Keratinocyte (primary cell): ENCODE data around the gene ASTN2.

Experiments used
- EZH2 ChIP-seq: IDR thresholded peaks from one replicate; pipeline ENCODE4 v1.6.1; 2012; ENCODE audit warnings: inconsistent platforms, mild to moderate bottlenecking, low read length, moderate library complexity
- TF ChIP-seq, protein P1 (sequence below), 3 experiments: IDR thresholded peaks in 1 of 3; conservative IDR thresholded peaks in 1 of 3; optimal IDR thresholded peaks in 1 of 3; 2 replicates in 2 of 3; 3 replicates in 1 of 3; pipeline versions ENCODE3 to v1.5.1; 2011; ENCODE audit warnings: low read length in 3 of 3, mild to moderate bottlenecking in 3 of 3, moderate library complexity in 2 of 3, control low read depth in 1 of 3, inconsistent platforms in 1 of 3; ENCODE audit not compliant: insufficient read depth in 2 of 3; ENCODE audit errors: extremely low read depth in 1 of 3

DNA sequence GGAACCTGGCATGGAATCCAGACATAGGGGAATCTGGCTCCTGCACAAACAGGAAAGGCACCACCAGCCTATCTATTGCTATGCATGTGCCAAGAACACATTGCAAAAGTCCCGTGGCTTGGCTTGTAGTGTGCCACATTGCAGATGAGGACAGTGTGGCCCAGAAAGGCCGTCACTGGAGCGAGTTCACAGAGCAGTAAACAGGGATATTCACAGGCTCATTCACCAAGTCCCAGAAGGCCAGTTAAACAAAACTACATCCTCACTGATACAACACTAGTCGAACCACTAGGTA, 767.4 kb downstream of the ASTN2 start:
- TF ChIP-seq, protein P1, sequence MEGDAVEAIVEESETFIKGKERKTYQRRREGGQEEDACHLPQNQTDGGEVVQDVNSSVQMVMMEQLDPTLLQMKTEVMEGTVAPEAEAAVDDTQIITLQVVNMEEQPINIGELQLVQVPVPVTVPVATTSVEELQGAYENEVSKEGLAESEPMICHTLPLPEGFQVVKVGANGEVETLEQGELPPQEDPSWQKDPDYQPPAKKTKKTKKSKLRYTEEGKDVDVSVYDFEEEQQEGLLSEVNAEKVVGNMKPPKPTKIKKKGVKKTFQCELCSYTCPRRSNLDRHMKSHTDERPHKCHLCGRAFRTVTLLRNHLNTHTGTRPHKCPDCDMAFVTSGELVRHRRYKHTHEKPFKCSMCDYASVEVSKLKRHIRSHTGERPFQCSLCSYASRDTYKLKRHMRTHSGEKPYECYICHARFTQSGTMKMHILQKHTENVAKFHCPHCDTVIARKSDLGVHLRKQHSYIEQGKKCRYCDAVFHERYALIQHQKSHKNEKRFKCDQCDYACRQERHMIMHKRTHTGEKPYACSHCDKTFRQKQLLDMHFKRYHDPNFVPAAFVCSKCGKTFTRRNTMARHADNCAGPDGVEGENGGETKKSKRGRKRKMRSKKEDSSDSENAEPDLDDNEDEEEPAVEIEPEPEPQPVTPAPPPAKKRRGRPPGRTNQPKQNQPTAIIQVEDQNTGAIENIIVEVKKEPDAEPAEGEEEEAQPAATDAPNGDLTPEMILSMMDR (optimal IDR thresholded peaks at IDR 0.05 in 1 of 3, IDR thresholded peaks at IDR 0.05 in 1 of 3, conservative IDR thresholded peaks at IDR 0.05 in 1 of 3; ENCODE audit: extremely low read depth in 1 of 3, insufficient read depth in 2 of 3, low read length in 3 of 3) = no peak
- no peak for TF ChIP-seq EZH2
